Raji (cell line): ENCODE measurements around the gene KRT13.

Source experiments
- POLR2A ChIP-seq: IDR thresholded peaks from 2 replicates; pipeline ENCODE4 v1.6.1; 2011; ENCODE audit warnings: low read depth, low read length, control low read depth; ENCODE audit not compliant: insufficient read depth

KRT13 gene

GRCh38 chr17:41474863-41475262 is 30.5 kb downstream of the KRT13 start:
- TF ChIP-seq POLR2A, result no peak

GRCh38 chr17:41468346-41468745 is 37.1 kb downstream of the KRT13 start:
- no peak for TF ChIP-seq POLR2A

- no peak for TF ChIP-seq POLR2A
Observed at GRCh38 chr17:41467561-41467960, 37.9 kb downstream of the KRT13 start.

GRCh38 chr17:41466988-41467387 is 38.4 kb downstream of the KRT13 start, which contains the start of gene KRT32:
KRT32 (minus strand) TSS chr17:41467386; CDS start chr17:41467325, 61 bp downstream.
- TF ChIP-seq POLR2A, result no peak

- TF ChIP-seq POLR2A, result no peak
Observed at GRCh38 chr17:41464682-41465081, 40.7 kb downstream of the KRT13 start.

GRCh38 chr17:41464173-41464572 is 41.2 kb downstream of the KRT13 start:
- no peak for TF ChIP-seq POLR2A

GRCh38 chr17:41463746-41464145 is 41.7 kb downstream of the KRT13 start:
- no peak for TF ChIP-seq POLR2A

- TF ChIP-seq POLR2A, result no peak
Observed at GRCh38 chr17:41462705-41463104, 42.7 kb downstream of the KRT13 start.

GRCh38 chr17:41457676-41458075 is 47.7 kb downstream of the KRT13 start:
- no peak for TF ChIP-seq POLR2A

GRCh38 chr17:41456204-41456603 is 49.2 kb downstream of the KRT13 start:
- TF ChIP-seq POLR2A, result no peak

GRCh38 chr17:41455236-41455635 is 50.2 kb downstream of the KRT13 start:
- no peak for TF ChIP-seq POLR2A

GRCh38 chr17:41453066-41453465 is 52.3 kb downstream of the KRT13 start:
- no peak for TF ChIP-seq POLR2A

- TF ChIP-seq POLR2A, result no peak
Observed at GRCh38 chr17:41452281-41452680, 53.1 kb downstream of the KRT13 start.

- TF ChIP-seq POLR2A, result no peak
Observed at GRCh38 chr17:41451154-41451728, 54.2 kb downstream of the KRT13 start.
